NCI-H2107 treated with DMSO at 0.1 percent for 48 hours (cell line): ENCODE results near the gene CNKSR3.

Source experiments
- DNase-seq: peaks from one replicate; lab custom pipeline; 2025; ENCODE audit not compliant: unreplicated experiment; lab: John Stamatoyannopoulos, UW

The CNKSR3 gene

GRCh38 chr6:154390034-154390433 lies 120.5 kb downstream of the CNKSR3 start:
- DNase-seq: no peak

- DNase-seq: no peak
These were observed 121.7 kb downstream of the CNKSR3 start for GRCh38 chr6:154388803-154389202.

GRCh38 chr6:154386848-154387717 lies 123.4 kb downstream of the CNKSR3 start:
- DNase-seq: no peak

GRCh38 chr6:154384191-154384590 lies 126.3 kb downstream of the CNKSR3 start:
- no peak for DNase-seq

- DNase-seq: no peak
These were observed 127.2 kb downstream of the CNKSR3 start for GRCh38 chr6:154383273-154383672.

GRCh38 chr6:154382740-154383139 lies 127.7 kb downstream of the CNKSR3 start:
- DNase-seq: no peak

- no peak for DNase-seq
These were observed 128.9 kb downstream of the CNKSR3 start for GRCh38 chr6:154381548-154381947.

- no peak for DNase-seq
These were observed 129.7 kb downstream of the CNKSR3 start for GRCh38 chr6:154380741-154381140.

GRCh38 chr6:154379585-154379984 lies 130.9 kb downstream of the CNKSR3 start:
- DNase-seq: no peak

GRCh38 chr6:154378518-154378917 lies 132.0 kb downstream of the CNKSR3 start:
- DNase-seq: no peak

- no peak for DNase-seq
These were observed 132.8 kb downstream of the CNKSR3 start for GRCh38 chr6:154377726-154378125.

- no peak for DNase-seq
These were observed 136.5 kb downstream of the CNKSR3 start for GRCh38 chr6:154373971-154374370.

GRCh38 chr6:154371281-154371680 lies 139.2 kb downstream of the CNKSR3 start:
- no peak for DNase-seq

- DNase-seq: peak; percentile 7
These were observed 139.9 kb downstream of the CNKSR3 start for GRCh38 chr6:154370545-154370944.

- DNase-seq: no peak
These were observed 142.4 kb downstream of the CNKSR3 start for GRCh38 chr6:154367839-154368695.

- DNase-seq: no peak
These were observed 143.1 kb downstream of the CNKSR3 start for GRCh38 chr6:154367336-154367735.

GRCh38 chr6:154363821-154364220 lies 146.7 kb downstream of the CNKSR3 start:
- no peak for DNase-seq

GRCh38 chr6:154361476-154361875 lies 149.0 kb downstream of the CNKSR3 start:
- DNase-seq: no peak

GRCh38 chr6:154360476-154360875 lies 150.0 kb downstream of the CNKSR3 start:
- no peak for DNase-seq

- no peak for DNase-seq
These were observed 150.8 kb downstream of the CNKSR3 start for GRCh38 chr6:154359679-154360078.

GRCh38 chr6:154359161-154359574 lies 151.3 kb downstream of the CNKSR3 start:
- no peak for DNase-seq

GRCh38 chr6:154358019-154358545 lies 152.4 kb downstream of the CNKSR3 start:
- DNase-seq: no peak
